ENCODE measurements around the gene NCKAP5.

DNA sequence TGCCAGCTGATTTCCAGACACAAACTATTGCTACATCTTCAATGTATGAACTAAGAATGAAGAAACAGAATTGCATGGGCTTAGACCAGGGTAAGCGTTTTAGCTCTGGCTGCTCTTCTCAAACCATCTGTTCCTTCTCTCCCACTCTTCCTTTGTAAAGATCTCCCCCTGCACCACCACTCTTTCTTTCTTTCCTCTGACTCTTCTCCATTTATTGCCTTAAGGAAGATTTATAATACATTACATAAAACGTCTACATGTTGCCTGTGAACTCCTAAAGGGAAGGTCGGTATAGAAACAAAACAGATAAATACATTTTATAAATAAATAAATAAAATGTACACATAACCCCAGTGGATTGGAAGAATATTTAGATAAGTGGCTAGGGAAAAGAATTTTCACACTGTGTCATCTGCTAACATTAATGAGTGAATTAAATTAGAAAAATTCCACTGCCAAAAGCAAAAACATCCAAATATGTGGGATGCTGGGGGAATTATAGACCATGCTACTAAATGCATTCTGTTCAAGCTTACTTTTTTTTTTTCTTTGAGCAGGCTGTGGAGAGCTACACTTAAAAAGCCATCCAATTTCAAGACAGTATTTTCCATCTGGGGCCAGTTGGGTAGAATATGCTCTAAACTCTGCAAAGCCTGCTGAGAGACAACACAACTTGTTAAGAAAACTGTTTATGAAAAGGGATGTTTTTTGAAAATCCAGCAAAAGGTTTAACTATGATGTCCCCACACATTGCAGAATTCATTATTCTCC lies 41.5 kb downstream of the NCKAP5 start:
- TF ChIP-seq, protein P1, sequence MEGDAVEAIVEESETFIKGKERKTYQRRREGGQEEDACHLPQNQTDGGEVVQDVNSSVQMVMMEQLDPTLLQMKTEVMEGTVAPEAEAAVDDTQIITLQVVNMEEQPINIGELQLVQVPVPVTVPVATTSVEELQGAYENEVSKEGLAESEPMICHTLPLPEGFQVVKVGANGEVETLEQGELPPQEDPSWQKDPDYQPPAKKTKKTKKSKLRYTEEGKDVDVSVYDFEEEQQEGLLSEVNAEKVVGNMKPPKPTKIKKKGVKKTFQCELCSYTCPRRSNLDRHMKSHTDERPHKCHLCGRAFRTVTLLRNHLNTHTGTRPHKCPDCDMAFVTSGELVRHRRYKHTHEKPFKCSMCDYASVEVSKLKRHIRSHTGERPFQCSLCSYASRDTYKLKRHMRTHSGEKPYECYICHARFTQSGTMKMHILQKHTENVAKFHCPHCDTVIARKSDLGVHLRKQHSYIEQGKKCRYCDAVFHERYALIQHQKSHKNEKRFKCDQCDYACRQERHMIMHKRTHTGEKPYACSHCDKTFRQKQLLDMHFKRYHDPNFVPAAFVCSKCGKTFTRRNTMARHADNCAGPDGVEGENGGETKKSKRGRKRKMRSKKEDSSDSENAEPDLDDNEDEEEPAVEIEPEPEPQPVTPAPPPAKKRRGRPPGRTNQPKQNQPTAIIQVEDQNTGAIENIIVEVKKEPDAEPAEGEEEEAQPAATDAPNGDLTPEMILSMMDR (IDR thresholded peaks at IDR 0.05) = no peak
- TF ChIP-seq POLR2A (IDR thresholded peaks at IDR 0.05) = no peak

All from ovary (tissue), 3 donors.